ENCODE results near the gene COA8. TPM values are rescaled to one million over a fixed set of nuclear protein-coding genes. Genes with fewer than 3 reads are reported as not detected.

Gene COA8
- total and polyA plus RNA-seq, 9 of the 15 experiments (the other 6 are each of a cell fraction or from before 2014, with no cell fraction given) = 5.0 to 35.3 (median 25.7) TPM

GRCh38 chr14:103594265-103594664, 31.5 kb downstream of the COA8 start:
- Histone ChIP-seq H3K27ac (ENCODE audit: extremely low read depth, low read depth, low read length) (no peak overlapping the region), H2AFZ (ENCODE audit: low read depth, low read length) (no peak overlapping the region), H3K79me2 (ENCODE audit: control insufficient read depth, insufficient read depth, low read length) (no peaks in the 10 kb centered on the region), H3K4me1 (replicated peaks in 1 of 2; ENCODE audit: control insufficient read depth in 2 of 2, insufficient read depth in 2 of 2, low read length in 2 of 2) (no peaks in the 10 kb centered on the region; a peak in 1 of 5 replicates), H3K9ac (ENCODE audit: insufficient read depth in 1 of 2, low read depth in 2 of 2, low read length in 2 of 2) (no peak overlapping the region), H4K20me1 (replicated peaks; ENCODE audit: control insufficient read depth, insufficient read depth, low read length) (no peaks in the 10 kb centered on the region), H3K4me2 (ENCODE audit: insufficient read depth, low read length) (no peak overlapping the region), H3K9me1 (ENCODE audit: control insufficient read depth, insufficient read depth, low read length) (no peaks in the 10 kb centered on the region), H3K27me3 (ENCODE audit: control insufficient read depth in 2 of 2, insufficient read depth in 2 of 2, low read length in 2 of 2) (no peaks in the 10 kb centered on the region), H3K4me3 (no peak overlapping the region), H3K36me3 (ENCODE audit: control insufficient read depth, insufficient read depth, low read length) (peaks cover 4% of the 10 kb centered on the region; the same call in 1 of the 3 replicates), H3K9me3 (replicated peaks; ENCODE audit: control insufficient read depth, insufficient read depth, low read depth, low read length) (no peaks in the 10 kb centered on the region)
- ChIA-PET CTCF (ENCODE audit: low intra/inter-chr PET ratio) (no interaction called here), POLR2A (no interaction called here)
- BruUV-seq (replicated peaks) = no TSS peak
- in situ Hi-C loops (cut with MboI) = no loop called here
- ATAC-seq (no peak), FAIRE-seq (no peak), DNase-seq (ENCODE audit: extremely low read depth in 1 of 4, low spot score in 3 of 4) (no peak)
- WGBS (ENCODE audit: insufficient coverage, low coverage, missing lambda C conversion rate) = 85% methylated on average over 11 of the region's 11 CpGs
- intact Hi-C loops (cut with micrococcal nuclease) = no loop called here
- TF ChIP-seq NCOA1 (IDR thresholded peaks at IDR 0.05; ENCODE audit: low read depth) = no peak
- TF ChIP-seq NEUROD1 (IDR thresholded peaks at IDR 0.05; ENCODE audit: borderline replicate concordance, low read depth, low read length, partially characterized antibody) = no peak
- TF ChIP-seq ZBTB26 (CRISPR knock-in tag; IDR thresholded peaks at IDR 0.05) = no peak
- no peak for TF ChIP-seq ZNF41 (CRISPR knock-in tag; conservative IDR thresholded peaks at IDR 0.05)
- TF ChIP-seq RBBP5 (IDR thresholded peaks at IDR 0.05; ENCODE audit: borderline replicate concordance, insufficient read depth, low read length, poor library complexity, severe bottlenecking) = no peak
- TF ChIP-seq SMAD1 (IDR thresholded peaks at IDR 0.05; ENCODE audit: low read depth, low read length, partially characterized antibody) = no peak
- TF ChIP-seq ZBTB43 (CRISPR knock-in tag; IDR thresholded peaks at IDR 0.05) = no peak
